ENCODE results near the gene ATL2.

ATL2 gene

GRCh38 chr2:38259311-38259710 is 117.8 kb downstream of the ATL2 start:
- no peak for TF ChIP-seq CTCF (IDR thresholded peaks at IDR 0.05)

GRCh38 chr2:38256610-38257009 is 120.5 kb downstream of the ATL2 start:
- TF ChIP-seq CTCF (IDR thresholded peaks at IDR 0.05): no peak

GRCh38 chr2:38255211-38255610 is 121.9 kb downstream of the ATL2 start:
- no peak for TF ChIP-seq CTCF (IDR thresholded peaks at IDR 0.05)

- no peak for TF ChIP-seq CTCF (IDR thresholded peaks at IDR 0.05)
Measured at GRCh38 chr2:38254796-38255195, 122.3 kb downstream of the ATL2 start.

- TF ChIP-seq CTCF (IDR thresholded peaks at IDR 0.05): no peak
Measured at GRCh38 chr2:38251940-38252339, 125.1 kb downstream of the ATL2 start.

- TF ChIP-seq CTCF (IDR thresholded peaks at IDR 0.05): no peak
Measured at GRCh38 chr2:38248707-38249106, 128.4 kb downstream of the ATL2 start.

GRCh38 chr2:38248255-38248654 is 128.8 kb downstream of the ATL2 start:
- TF ChIP-seq CTCF (IDR thresholded peaks at IDR 0.05): no peak

- no peak for TF ChIP-seq CTCF (IDR thresholded peaks at IDR 0.05)
Measured at GRCh38 chr2:38246105-38246504, 131.0 kb downstream of the ATL2 start.

Measured in LNCAP (cell line).